IMR-90 (cell line): ENCODE measurements around the gene BSPRY. TPM values are rescaled to one million over a fixed set of nuclear protein-coding genes. Genes with fewer than 3 reads are reported as not detected.
"Not testable (repeated sequence)": the region's sequence is repeated elsewhere in the genome, so short reads cannot be mapped to it uniquely, and the experiment has no call there.

Source experiments
- ATAC-seq: fragments of 200-7000 bp; cut with Tn5 transposase; 2 replicates; pipeline ENCODE4 v1.9.1; 2020; ENCODE audit warnings: low read depth, mild to moderate bottlenecking, moderate library complexity
- BruUV-seq: library from RNA; stranded (reverse); fragments of 400-500 nt; replicated peaks from 2 replicates; lab custom pipeline; 2021; lab: Mats Ljungman, UMichigan
- CTCF ChIA-PET: fragments of 300-600 bp; formaldehyde crosslinking; extraction: SDS; loops from one replicate; lab custom pipeline; 2021; ENCODE audit warnings: antibody characterized with exemption; lab: Yijun Ruan, JAX
- POLR2A ChIA-PET: fragments of 300-600 bp; sonication (Branson Sonifier 250); formaldehyde crosslinking; loops from one replicate; lab custom pipeline; 2022; ENCODE audit warnings: antibody characterized with exemption; ENCODE audit not compliant: unreplicated experiment; lab: Charles Lee
- DNase-seq: peaks from one replicate; pipeline ENCODE4 v3.0.0; 2013
- H2AFZ ChIP-seq: replicated peaks from 2 replicates; pipeline ENCODE3; 2013; ENCODE audit warnings: low read length, mild to moderate bottlenecking; ENCODE audit not compliant: poor library complexity
- H2AK5ac ChIP-seq: 2 replicates; pipeline ENCODE4 v1.6.1; 2013; ENCODE audit warnings: low read depth, low read length, inconsistent platforms
- H2AK9ac ChIP-seq: replicated peaks from 2 replicates; pipeline ENCODE3; 2013; ENCODE audit warnings: mild to moderate bottlenecking, low read depth, low read length, moderate library complexity; ENCODE audit not compliant: poor library complexity
- H2BK120ac ChIP-seq: 2 replicates; pipeline ENCODE4 v1.6.1; 2013; ENCODE audit warnings: low read depth, low read length, inconsistent platforms
- H2BK15ac ChIP-seq: 3 replicates; pipeline ENCODE4 v1.6.1; 2013; ENCODE audit warnings: low read depth, low read length, inconsistent platforms
- H2BK20ac ChIP-seq: 2 replicates; pipeline ENCODE4 v1.6.1; 2013; ENCODE audit warnings: low read depth, mild to moderate bottlenecking, inconsistent platforms, low read length, moderate library complexity
- H2BK5ac ChIP-seq: 2 replicates; pipeline ENCODE4 v1.6.1; 2013; ENCODE audit warnings: mild to moderate bottlenecking, low read depth, low read length, inconsistent platforms; ENCODE audit not compliant: poor library complexity, severe bottlenecking
- H3K14ac ChIP-seq: replicated peaks from 2 replicates; pipeline ENCODE4 v1.6.1; 2013; ENCODE audit warnings: low read depth, low read length, inconsistent platforms
- H3K18ac ChIP-seq: 2 replicates; pipeline ENCODE4 v1.6.1; 2013; ENCODE audit warnings: low read depth, low read length, control low read depth
- H3K23ac ChIP-seq: 2 replicates; pipeline ENCODE4 v1.6.1; 2013; ENCODE audit warnings: low read depth, low read length, inconsistent platforms
- H3K27ac ChIP-seq: 2 replicates; pipeline ENCODE4 v1.5.1; 2013; ENCODE audit warnings: mild to moderate bottlenecking, control low read depth, low read length; ENCODE audit not compliant: insufficient read depth
- H3K27me3 ChIP-seq: 2 replicates; pipeline ENCODE4 v1.6.1; 2013; ENCODE audit warnings: low read length; ENCODE audit not compliant: control insufficient read depth, insufficient read depth
- H3K36me3 ChIP-seq: 2 replicates; pipeline ENCODE4 v1.6.1; 2013; ENCODE audit warnings: low read length, mixed read lengths; ENCODE audit not compliant: control insufficient read depth, insufficient read depth
- H3K4ac ChIP-seq: 2 replicates; pipeline ENCODE4 v1.6.1; 2013; ENCODE audit warnings: low read depth, low read length, inconsistent platforms
- H3K4me1 ChIP-seq: 2 replicates; pipeline ENCODE4 v1.6.1; 2013; ENCODE audit warnings: low read length, mixed read lengths; ENCODE audit not compliant: control insufficient read depth, insufficient read depth
- H3K4me2 ChIP-seq: 2 replicates; pipeline ENCODE4 v1.6.1; 2013; ENCODE audit warnings: low read depth, mild to moderate bottlenecking, control low read depth, low read length, moderate library complexity
- H3K4me3 ChIP-seq: 2 replicates; pipeline ENCODE4 v1.5.1; 2013; ENCODE audit warnings: low read depth, mild to moderate bottlenecking, control low read depth, low read length, moderate library complexity; ENCODE audit not compliant: insufficient read depth
- H3K56ac ChIP-seq: 2 replicates; pipeline ENCODE4 v1.6.1; 2013; ENCODE audit warnings: low read length, inconsistent platforms; ENCODE audit not compliant: insufficient read depth; ENCODE audit errors: extremely low read depth
- H3K79me1 ChIP-seq, 2 experiments: 2 replicates each; pipeline ENCODE4 v1.6.1; 2013; ENCODE audit warnings: low read length in 2 of 2, inconsistent platforms in 1 of 2, low read depth in 1 of 2
- H3K9ac ChIP-seq: 2 replicates; pipeline ENCODE4 v1.6.1; 2013; ENCODE audit warnings: low read depth, low read length, control low read depth
- H3K9me1 ChIP-seq: 2 replicates; pipeline ENCODE4 v1.6.1; 2013; ENCODE audit warnings: low read length, inconsistent platforms; ENCODE audit not compliant: insufficient read depth
- H3K9me3 ChIP-seq: 2 replicates; pipeline ENCODE4 v1.6.1; 2013; ENCODE audit warnings: low read length; ENCODE audit not compliant: control insufficient read depth, insufficient read depth
- H4K20me1 ChIP-seq: 2 replicates; pipeline ENCODE4 v1.6.1; 2013; ENCODE audit warnings: low read length, inconsistent platforms; ENCODE audit not compliant: insufficient read depth
- H4K5ac ChIP-seq: 2 replicates; pipeline ENCODE4 v1.6.1; 2013; ENCODE audit warnings: mild to moderate bottlenecking, low read depth, low read length, control low read depth
- H4K8ac ChIP-seq, 2 experiments: 2 replicates each; pipeline ENCODE4 v1.6.1; 2013; ENCODE audit warnings: low read depth in 2 of 2, low read length in 2 of 2, control low read depth in 1 of 2, inconsistent platforms in 1 of 2
- H4K91ac ChIP-seq: 2 replicates; pipeline ENCODE4 v1.6.1; 2013; ENCODE audit warnings: low read depth, low read length, inconsistent platforms; ENCODE audit not compliant: insufficient read depth
- WGBS, 2 experiments: methylation state at CpG; one replicate each; pipeline versions ENCODE4 v1.1.5 to v1.1.7; 2013; ENCODE audit warnings: missing lambda C conversion rate in 2 of 2; ENCODE audit not compliant: insufficient read length in 1 of 2; ENCODE audit errors: extremely low coverage in 2 of 2; 5-methylcytosine and 5-hydroxymethylcytosine counted together
- dilution Hi-C: fragments of 300-500 bp; cut with HindIII; formaldehyde crosslinking; loops from one replicate; pipeline ENCODE4 v1.14.3; 2018; ENCODE audit warnings: low sequenced_read_pairs; ENCODE audit not compliant: unreplicated experiment
- in situ Hi-C: fragments of 300-500 bp; cut with MboI; formaldehyde crosslinking; loops from 3 replicates; pipeline ENCODE4 v1.14.3; 2019; ENCODE audit warnings: low sequenced_read_pairs, inconsistent platforms, mixed read lengths
- intact Hi-C: fragments of 100-400 bp; cut with micrococcal nuclease; formaldehyde crosslinking; loops from 2 replicates; pipeline ENCODE4 v1.10.0; 2022
- polyA plus RNA-seq, 3 experiments: library from polyadenylated mRNA; depleted of rRNA; stranded (reverse); fragments of >200 nt; gene quantifications; 2 replicates each; pipeline ENCODE4 v1.2.3, GENCODE V29; 2012; ENCODE audit warnings: low replicate concordance in 1 of 3
- total RNA-seq: library from RNA; depleted of rRNA; stranded (reverse); fragments of >200 nt; gene quantifications from 2 replicates; pipeline ENCODE4 v1.2.3, GENCODE V29; 2012

Gene BSPRY
- total and polyA plus RNA-seq, 2 of the 4 experiments (the other 2 are of a cell fraction): not detected

- H3K14ac ChIP-seq, H2BK120ac ChIP-seq, H2BK15ac ChIP-seq, H2BK20ac ChIP-seq, H3K9me3 ChIP-seq, H3K36me3 ChIP-seq, H3K27me3 ChIP-seq, H3K4me2 ChIP-seq, H3K18ac ChIP-seq, BruUV-seq, H4K5ac ChIP-seq, H2AFZ ChIP-seq, H3K4ac ChIP-seq, in situ Hi-C loops, H3K56ac ChIP-seq, intact Hi-C loops, H3K4me3 ChIP-seq, H3K79me1 ChIP-seq, H3K27ac ChIP-seq, H3K9ac ChIP-seq, POLR2A ChIA-PET, DNase-seq, H2AK9ac ChIP-seq, H3K4me1 ChIP-seq, dilution Hi-C loops, H2BK5ac ChIP-seq, CTCF ChIA-PET, ATAC-seq, H4K91ac ChIP-seq, H4K8ac ChIP-seq, H3K23ac ChIP-seq, H2AK5ac ChIP-seq, H4K20me1 ChIP-seq, H3K9me1 ChIP-seq: not testable (repeated sequence)
- WGBS, 2 experiments: 42% methylated on average over 3 of the region's 24 CpGs; no CpG with 5 or more reads in 1 of the 2 experiments
Measured at GRCh38 chr9:113379094-113379828, 29.9 kb downstream of the BSPRY start.

- DNase-seq, H4K91ac ChIP-seq, H3K36me3 ChIP-seq, dilution Hi-C loops, H3K9me3 ChIP-seq, H3K4me3 ChIP-seq, H3K4me1 ChIP-seq, H3K79me1 ChIP-seq, H3K27me3 ChIP-seq, H2AK9ac ChIP-seq, H3K27ac ChIP-seq, H4K8ac ChIP-seq, in situ Hi-C loops, H2AK5ac ChIP-seq, POLR2A ChIA-PET, H2BK15ac ChIP-seq, H3K9ac ChIP-seq, ATAC-seq, H3K56ac ChIP-seq, H3K4me2 ChIP-seq, H4K5ac ChIP-seq, H3K18ac ChIP-seq, H4K20me1 ChIP-seq, CTCF ChIA-PET, H2BK5ac ChIP-seq, H3K9me1 ChIP-seq, H2AFZ ChIP-seq, H2BK20ac ChIP-seq, intact Hi-C loops, H3K23ac ChIP-seq, H3K4ac ChIP-seq, H2BK120ac ChIP-seq, H3K14ac ChIP-seq, BruUV-seq: not testable (repeated sequence)
- no CpG with 5 or more reads among the region's 2 CpGs for WGBS, 2 experiments
Measured at GRCh38 chr9:113379829-113380210, 30.5 kb downstream of the BSPRY start.
